NT2/D1 (cell line): ENCODE results near the gene RPN2.

Experiments used
- DNase-seq: peaks from one replicate; pipeline ENCODE4 v3.0.0-alpha.2; 2011; ENCODE audit warnings: low read depth, low spot score
- H3K27me3 ChIP-seq: 2 replicates; pipeline ENCODE4 v1.6.0; 2011; ENCODE audit warnings: mild to moderate bottlenecking; ENCODE audit not compliant: insufficient read length, insufficient read depth
- H3K36me3 ChIP-seq: 2 replicates; pipeline ENCODE4 v1.6.1; 2011; ENCODE audit warnings: mild to moderate bottlenecking, low read length, mixed read lengths; ENCODE audit not compliant: insufficient read depth, insufficient read length
- H3K4me1 ChIP-seq: 2 replicates; pipeline ENCODE4 v1.5.1; 2011; ENCODE audit not compliant: insufficient read depth, insufficient read length
- H3K4me3 ChIP-seq: 2 replicates; pipeline ENCODE4 v1.5.1; 2011; ENCODE audit warnings: low read depth; ENCODE audit not compliant: insufficient read length
- H3K9ac ChIP-seq: 2 replicates; pipeline ENCODE4 v1.6.0; 2011; ENCODE audit warnings: low read depth; ENCODE audit not compliant: insufficient read length
- H3K9me3 ChIP-seq: 2 replicates; pipeline ENCODE4 v1.5.1; 2011; ENCODE audit warnings: mild to moderate bottlenecking, low read length; ENCODE audit not compliant: insufficient read depth
- SUZ12 ChIP-seq: IDR thresholded peaks from 2 replicates; pipeline ENCODE4 v1.6.1; 2011; ENCODE audit not compliant: insufficient read length, insufficient read depth; ENCODE audit errors: extremely low read depth
- YY1 ChIP-seq: IDR thresholded peaks from 2 replicates; pipeline ENCODE4 v1.6.1; 2011; ENCODE audit not compliant: insufficient read length, insufficient read depth
- ZNF274 ChIP-seq: IDR thresholded peaks from 2 replicates; pipeline ENCODE4 v1.6.1; 2011; ENCODE audit warnings: mild to moderate bottlenecking, low read depth, low read length

RPN2 gene

GRCh38 chr20:37194621-37195417, 15.7 kb downstream of the RPN2 start:
- Histone ChIP-seq H3K4me3 (no peak overlapping the region), H3K9me3 (no peaks in the 10 kb centered on the region), H3K9ac (no peak overlapping the region), H3K36me3 (peaks cover 74% of the 10 kb centered on the region), H3K4me1 (peaks cover 6% of the 10 kb centered on the region), H3K27me3 (no peaks in the 10 kb centered on the region)
- TF ChIP-seq SUZ12, result no peak
- no peak for TF ChIP-seq YY1
- no peak for TF ChIP-seq ZNF274
- DNase-seq, result no peak

- Histone ChIP-seq H3K9me3 (no peaks in the 10 kb centered on the region), H3K4me1 (peaks cover 3% of the 10 kb centered on the region), H3K9ac (no peak overlapping the region), H3K4me3 (no peak overlapping the region), H3K36me3 (peaks cover 78% of the 10 kb centered on the region), H3K27me3 (no peaks in the 10 kb centered on the region)
- TF ChIP-seq ZNF274 (no peak), YY1 (no peak), SUZ12 (no peak)
- no peak for DNase-seq
These were observed 20.0 kb downstream of the RPN2 start for GRCh38 chr20:37198932-37199660.

- DNase-seq, result no peak
- no peak overlapping the region for H3K9ac ChIP-seq
- no peaks in the 10 kb centered on the region for H3K4me1 ChIP-seq
- no peaks in the 10 kb centered on the region for H3K27me3 ChIP-seq
- H3K4me3 ChIP-seq, result no peak overlapping the region
- TF ChIP-seq SUZ12 (no peak), YY1 (no peak), ZNF274 (no peak)
- peaks cover 88% of the 10 kb centered on the region for H3K36me3 ChIP-seq
- H3K9me3 ChIP-seq, result no peaks in the 10 kb centered on the region
These were observed 21.2 kb downstream of the RPN2 start for GRCh38 chr20:37200376-37200775.

GRCh38 chr20:37200926-37201826, 22.0 kb downstream of the RPN2 start:
- no peak for DNase-seq
- Histone ChIP-seq H3K4me3 (no peak overlapping the region), H3K4me1 (no peaks in the 10 kb centered on the region), H3K27me3 (no peaks in the 10 kb centered on the region), H3K9ac (no peak overlapping the region), H3K36me3 (peaks cover 93% of the 10 kb centered on the region), H3K9me3 (no peaks in the 10 kb centered on the region)
- TF ChIP-seq ZNF274 (no peak), YY1 (no peak), SUZ12 (no peak)

GRCh38 chr20:37201827-37202162, 22.7 kb downstream of the RPN2 start:
- TF ChIP-seq ZNF274, result no peak
- TF ChIP-seq SUZ12, result no peak
- no peak for TF ChIP-seq YY1
- H3K27me3 ChIP-seq, result no peaks in the 10 kb centered on the region
- DNase-seq, result no peak
- H3K9ac ChIP-seq, result no peak overlapping the region
- peaks cover 94% of the 10 kb centered on the region for H3K36me3 ChIP-seq
- no peaks in the 10 kb centered on the region for H3K4me1 ChIP-seq
- H3K4me3 ChIP-seq, result no peak overlapping the region
- no peaks in the 10 kb centered on the region for H3K9me3 ChIP-seq

GRCh38 chr20:37202267-37202943, 23.3 kb downstream of the RPN2 start:
- no peaks in the 10 kb centered on the region for H3K27me3 ChIP-seq
- H3K4me3 ChIP-seq, result no peak overlapping the region
- H3K4me1 ChIP-seq, result no peaks in the 10 kb centered on the region
- TF ChIP-seq YY1, result no peak
- TF ChIP-seq SUZ12, result no peak
- no peak for TF ChIP-seq ZNF274
- H3K9ac ChIP-seq, result no peak overlapping the region
- DNase-seq, result peak; percentile 44
- peaks cover 94% of the 10 kb centered on the region for H3K36me3 ChIP-seq
- no peaks in the 10 kb centered on the region for H3K9me3 ChIP-seq

- Histone ChIP-seq H3K4me3 (no peak overlapping the region), H3K27me3 (no peaks in the 10 kb centered on the region), H3K9me3 (no peaks in the 10 kb centered on the region), H3K36me3 (peaks cover 94% of the 10 kb centered on the region), H3K9ac (no peak overlapping the region), H3K4me1 (no peaks in the 10 kb centered on the region)
- no peak for TF ChIP-seq YY1
- TF ChIP-seq SUZ12, result no peak
- TF ChIP-seq ZNF274, result no peak
- no peak for DNase-seq
These were observed 24.9 kb downstream of the RPN2 start for GRCh38 chr20:37204056-37204455.
